Measurements from ENCODE around the gene DNAAF1.

DNA sequence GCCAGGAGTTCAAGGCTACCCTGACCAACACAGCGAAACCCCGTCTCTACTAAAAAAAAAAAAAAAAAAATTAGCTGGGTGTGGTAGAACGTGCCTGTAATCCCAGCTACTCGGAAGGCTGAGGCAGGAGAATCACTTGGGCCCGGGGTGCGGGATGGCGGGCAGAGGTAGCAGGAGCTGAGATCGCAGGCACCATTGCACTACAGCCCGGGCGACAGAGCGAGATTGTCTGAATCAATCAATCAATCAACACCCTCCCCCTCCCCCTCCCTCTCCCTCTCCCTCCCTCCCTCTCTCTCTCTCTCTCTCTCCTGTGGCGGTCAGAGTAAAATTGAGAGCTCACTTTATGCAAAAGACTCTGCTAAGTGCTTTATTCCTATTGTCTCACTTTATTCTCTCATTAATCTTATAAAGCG lies 1.3 kb upstream of the DNAAF1 start:
- TF ChIP-seq POLR2AphosphoS5 (IDR thresholded peaks at IDR 0.05; ENCODE audit: low read depth, low read length), result no peak
- no peak for TF ChIP-seq EP300 (IDR thresholded peaks at IDR 0.05; ENCODE audit: borderline replicate concordance in 1 of 2, low read depth in 1 of 2, low read length in 1 of 2)
- TF ChIP-seq, protein P1, sequence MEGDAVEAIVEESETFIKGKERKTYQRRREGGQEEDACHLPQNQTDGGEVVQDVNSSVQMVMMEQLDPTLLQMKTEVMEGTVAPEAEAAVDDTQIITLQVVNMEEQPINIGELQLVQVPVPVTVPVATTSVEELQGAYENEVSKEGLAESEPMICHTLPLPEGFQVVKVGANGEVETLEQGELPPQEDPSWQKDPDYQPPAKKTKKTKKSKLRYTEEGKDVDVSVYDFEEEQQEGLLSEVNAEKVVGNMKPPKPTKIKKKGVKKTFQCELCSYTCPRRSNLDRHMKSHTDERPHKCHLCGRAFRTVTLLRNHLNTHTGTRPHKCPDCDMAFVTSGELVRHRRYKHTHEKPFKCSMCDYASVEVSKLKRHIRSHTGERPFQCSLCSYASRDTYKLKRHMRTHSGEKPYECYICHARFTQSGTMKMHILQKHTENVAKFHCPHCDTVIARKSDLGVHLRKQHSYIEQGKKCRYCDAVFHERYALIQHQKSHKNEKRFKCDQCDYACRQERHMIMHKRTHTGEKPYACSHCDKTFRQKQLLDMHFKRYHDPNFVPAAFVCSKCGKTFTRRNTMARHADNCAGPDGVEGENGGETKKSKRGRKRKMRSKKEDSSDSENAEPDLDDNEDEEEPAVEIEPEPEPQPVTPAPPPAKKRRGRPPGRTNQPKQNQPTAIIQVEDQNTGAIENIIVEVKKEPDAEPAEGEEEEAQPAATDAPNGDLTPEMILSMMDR (IDR thresholded peaks at IDR 0.05), result no peak
- TF ChIP-seq, protein P2, sequence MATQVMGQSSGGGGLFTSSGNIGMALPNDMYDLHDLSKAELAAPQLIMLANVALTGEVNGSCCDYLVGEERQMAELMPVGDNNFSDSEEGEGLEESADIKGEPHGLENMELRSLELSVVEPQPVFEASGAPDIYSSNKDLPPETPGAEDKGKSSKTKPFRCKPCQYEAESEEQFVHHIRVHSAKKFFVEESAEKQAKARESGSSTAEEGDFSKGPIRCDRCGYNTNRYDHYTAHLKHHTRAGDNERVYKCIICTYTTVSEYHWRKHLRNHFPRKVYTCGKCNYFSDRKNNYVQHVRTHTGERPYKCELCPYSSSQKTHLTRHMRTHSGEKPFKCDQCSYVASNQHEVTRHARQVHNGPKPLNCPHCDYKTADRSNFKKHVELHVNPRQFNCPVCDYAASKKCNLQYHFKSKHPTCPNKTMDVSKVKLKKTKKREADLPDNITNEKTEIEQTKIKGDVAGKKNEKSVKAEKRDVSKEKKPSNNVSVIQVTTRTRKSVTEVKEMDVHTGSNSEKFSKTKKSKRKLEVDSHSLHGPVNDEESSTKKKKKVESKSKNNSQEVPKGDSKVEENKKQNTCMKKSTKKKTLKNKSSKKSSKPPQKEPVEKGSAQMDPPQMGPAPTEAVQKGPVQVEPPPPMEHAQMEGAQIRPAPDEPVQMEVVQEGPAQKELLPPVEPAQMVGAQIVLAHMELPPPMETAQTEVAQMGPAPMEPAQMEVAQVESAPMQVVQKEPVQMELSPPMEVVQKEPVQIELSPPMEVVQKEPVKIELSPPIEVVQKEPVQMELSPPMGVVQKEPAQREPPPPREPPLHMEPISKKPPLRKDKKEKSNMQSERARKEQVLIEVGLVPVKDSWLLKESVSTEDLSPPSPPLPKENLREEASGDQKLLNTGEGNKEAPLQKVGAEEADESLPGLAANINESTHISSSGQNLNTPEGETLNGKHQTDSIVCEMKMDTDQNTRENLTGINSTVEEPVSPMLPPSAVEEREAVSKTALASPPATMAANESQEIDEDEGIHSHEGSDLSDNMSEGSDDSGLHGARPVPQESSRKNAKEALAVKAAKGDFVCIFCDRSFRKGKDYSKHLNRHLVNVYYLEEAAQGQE (IDR thresholded peaks at IDR 0.05; ENCODE audit: low read depth, low read length), result no peak
- no peak for TF ChIP-seq JUND (IDR thresholded peaks at IDR 0.05)
- TF ChIP-seq, protein P3, sequence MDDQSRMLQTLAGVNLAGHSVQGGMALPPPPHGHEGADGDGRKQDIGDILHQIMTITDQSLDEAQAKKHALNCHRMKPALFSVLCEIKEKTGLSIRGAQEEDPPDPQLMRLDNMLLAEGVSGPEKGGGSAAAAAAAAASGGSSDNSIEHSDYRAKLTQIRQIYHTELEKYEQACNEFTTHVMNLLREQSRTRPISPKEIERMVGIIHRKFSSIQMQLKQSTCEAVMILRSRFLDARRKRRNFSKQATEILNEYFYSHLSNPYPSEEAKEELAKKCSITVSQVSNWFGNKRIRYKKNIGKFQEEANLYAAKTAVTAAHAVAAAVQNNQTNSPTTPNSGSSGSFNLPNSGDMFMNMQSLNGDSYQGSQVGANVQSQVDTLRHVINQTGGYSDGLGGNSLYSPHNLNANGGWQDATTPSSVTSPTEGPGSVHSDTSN (IDR thresholded peaks at IDR 0.05), result peak; percentile 31
- no peak for TF ChIP-seq RCOR1 (IDR thresholded peaks at IDR 0.05; ENCODE audit: low read length)
